ENCODE data around the gene GSG1L.

- TF ChIP-seq POLR2AphosphoS5 (IDR thresholded peaks at IDR 0.05; ENCODE audit: low read depth) (no peak), CTCF (IDR thresholded peaks at IDR 0.05; ENCODE audit: insufficient read depth, low read length) (no peak)
Measured at GRCh38 chr16:28011971-28012445, 51.5 kb downstream of the GSG1L start.

All from HL-60 (cell line).